CD8-positive, alpha-beta memory T cell (primary cell): Measurements from ENCODE around the gene DEPDC4. TPM values are rescaled to one million over a fixed set of nuclear protein-coding genes. Genes with fewer than 3 reads are reported as not detected.
A peak's percentile ranks its signal among the peaks of the same experiment; 100 is the strongest.
"Not testable (repeated sequence)": the region's sequence is repeated elsewhere in the genome, so short reads cannot be mapped to it uniquely, and the experiment has no call there.

Experiments
- CTCF ChIA-PET: fragments of 350-600 bp; sonication (Branson Sonifier 250); formaldehyde crosslinking; loops from one replicate; lab custom pipeline; 2021; ENCODE audit warnings: antibody characterized with exemption; lab: Charles Lee
- POLR2A ChIA-PET: fragments of 350-600 bp; sonication (Branson Sonifier 250); formaldehyde crosslinking; loops from one replicate; lab custom pipeline; 2021; ENCODE audit warnings: antibody characterized with exemption; lab: Charles Lee
- DNase-seq, 5 donors: peaks; one replicate each; pipeline versions ENCODE4 v3.0.0 to v3.0.0-alpha.2; 2020 to 2022; ENCODE audit warnings: mixed read lengths in 1 of 5
- H3K27ac ChIP-seq: one replicate; pipeline ENCODE4 v1.7.0; 2013; ENCODE audit warnings: low read depth, mild to moderate bottlenecking, low read length, moderate library complexity
- H3K27me3 ChIP-seq: 2 replicates; pipeline ENCODE4 v1.7.0; 2013; ENCODE audit warnings: low read length, mild to moderate bottlenecking; ENCODE audit not compliant: insufficient read depth, poor library complexity, severe bottlenecking
- H3K36me3 ChIP-seq: 2 replicates; pipeline ENCODE4 v1.7.0; 2013; ENCODE audit warnings: mild to moderate bottlenecking, low read length, moderate library complexity; ENCODE audit not compliant: insufficient read depth
- H3K4me1 ChIP-seq: 2 replicates; pipeline ENCODE4 v1.7.0; 2013; ENCODE audit warnings: mild to moderate bottlenecking, low read length, moderate library complexity; ENCODE audit not compliant: insufficient read depth
- H3K4me3 ChIP-seq: 2 replicates; pipeline ENCODE4 v1.7.0; 2013; ENCODE audit warnings: mild to moderate bottlenecking, low read length
- H3K9me3 ChIP-seq: 2 replicates; pipeline ENCODE4 v1.7.0; 2013; ENCODE audit warnings: mild to moderate bottlenecking, low read length
- H3K27ac Mint-ChIP-seq, 8 donors: one replicate each; pipeline ENCODE4 v1.8.0; 2020 to 2021; ENCODE audit warnings: mixed read lengths in 8 of 8, mild to moderate bottlenecking in 6 of 8, inconsistent platforms in 3 of 8, moderate library complexity in 3 of 8
- H3K27me3 Mint-ChIP-seq, 2 donors: one replicate each; pipeline ENCODE4 v1.8.0; 2020 to 2021; ENCODE audit warnings: mixed read lengths in 2 of 2, mild to moderate bottlenecking in 1 of 2, moderate library complexity in 1 of 2
- H3K36me3 Mint-ChIP-seq, 3 donors: one replicate each; pipeline ENCODE4 v1.8.0; 2020 to 2021; ENCODE audit warnings: mixed read lengths in 3 of 3, inconsistent platforms in 1 of 3, mild to moderate bottlenecking in 1 of 3
- H3K4me1 Mint-ChIP-seq, 3 donors: one replicate each; pipeline ENCODE4 v1.8.0; 2020 to 2021; ENCODE audit warnings: mixed read lengths in 3 of 3, inconsistent platforms in 1 of 3, mild to moderate bottlenecking in 1 of 3
- H3K4me3 Mint-ChIP-seq, 7 donors: one replicate each; pipeline ENCODE4 v1.8.0; 2020 to 2021; ENCODE audit warnings: mixed read lengths in 7 of 7, mild to moderate bottlenecking in 6 of 7, moderate library complexity in 4 of 7, inconsistent platforms in 2 of 7
- H3K9me3 Mint-ChIP-seq, 5 donors: one replicate each; pipeline ENCODE4 v1.8.0; 2020 to 2022; ENCODE audit warnings: mixed read lengths in 5 of 5, mild to moderate bottlenecking in 3 of 5, moderate library complexity in 2 of 5, inconsistent platforms in 1 of 5
- polyA plus RNA-seq: library from polyadenylated mRNA; unstranded; fragments of 300-500 nt; fragmentation: Illumina TruSeq; gene quantifications from one replicate; pipeline ENCODE4 v1.2.3, GENCODE V29; 2021
- total RNA-seq, 2 experiments: library from RNA; stranded (reverse); gene quantifications; one replicate each; pipeline ENCODE4 v1.2.3, GENCODE V29; 2021

The DEPDC4 gene
- total and polyA plus RNA-seq, 3 experiments from 2014 or later, result 1.2 to 1.4 TPM; not detected in 1

DNA sequence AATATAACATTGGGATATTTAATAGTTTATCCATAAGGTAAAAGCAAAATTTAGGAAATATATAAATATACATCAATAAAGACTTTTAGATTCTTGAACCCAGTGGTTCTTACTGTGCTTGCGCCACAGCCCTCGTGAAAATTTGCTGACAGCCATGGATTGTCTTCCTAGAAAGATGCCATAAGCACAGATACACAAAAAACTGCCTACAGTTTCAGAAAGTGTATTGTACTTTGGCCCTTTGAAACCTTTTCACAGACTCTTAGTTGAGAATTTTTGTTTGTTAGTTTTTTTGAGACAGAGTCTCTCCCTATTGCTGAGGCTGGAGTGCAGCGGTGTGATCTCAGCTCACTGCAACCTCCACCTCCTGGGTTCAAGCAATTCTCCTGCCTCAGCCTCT lies 28.1 kb downstream of the DEPDC4 start:
- POLR2A ChIA-PET, result no interaction called here
- Histone ChIP-seq H3K27ac (no peak overlapping the region), H3K4me1 (no peaks in the 10 kb centered on the region), H3K27me3 (no peaks in the 10 kb centered on the region), H3K4me3 (no peak overlapping the region), H3K9me3 (no peaks in the 10 kb centered on the region), H3K36me3 (no peaks in the 10 kb centered on the region)
- H3K4me3 Mint-ChIP-seq, result no peak overlapping the region
- no peak overlapping the region for H3K27ac Mint-ChIP-seq
- no peak for DNase-seq
- H3K27me3 Mint-ChIP-seq, result no peaks in the 10 kb centered on the region
- no peaks in the 10 kb centered on the region for H3K4me1 Mint-ChIP-seq
- H3K9me3 Mint-ChIP-seq, result no peaks in the 10 kb centered on the region
- no peaks in the 10 kb centered on the region for H3K36me3 Mint-ChIP-seq
- CTCF ChIA-PET, result interaction anchor here (0.7 kb wide), 1 partner anchor 45 kb away, joined by 3 read pairs; no protein-coding TSS in a partner anchor

- Histone ChIP-seq H3K4me3 (no peak overlapping the region), H3K4me1 (no peaks in the 10 kb centered on the region), H3K9me3 (no peaks in the 10 kb centered on the region), H3K27ac (no peak overlapping the region), H3K36me3 (no peaks in the 10 kb centered on the region), H3K27me3 (no peaks in the 10 kb centered on the region)
- ChIA-PET POLR2A (interaction anchor here (0.7 kb wide), 1 partner anchor 9 kb away, joined by 3 read pairs; no protein-coding TSS in a partner anchor), CTCF (interaction anchor here (0.7 to 1.7 kb wide), 7 partner anchors 9 to 509 kb away, joined by 3 to 8 read pairs (median 4); no protein-coding TSS in a partner anchor)
- no peak overlapping the region for H3K4me3 Mint-ChIP-seq
- no peaks in the 10 kb centered on the region for H3K4me1 Mint-ChIP-seq
- no peaks in the 10 kb centered on the region for H3K27me3 Mint-ChIP-seq
- no peak overlapping the region for H3K27ac Mint-ChIP-seq
- DNase-seq, result peak in 1 of 5 donors; percentile 7
- H3K9me3 Mint-ChIP-seq, result no peaks in the 10 kb centered on the region
- H3K36me3 Mint-ChIP-seq, result no peaks in the 10 kb centered on the region
These were observed 32.1 kb downstream of the DEPDC4 start for GRCh38 chr12:100234591-100235304.

- Mint-ChIP-seq H3K9me3 (no peaks in the 10 kb centered on the region), H3K4me3 (no peak overlapping the region), H3K4me1 (no peaks in the 10 kb centered on the region), H3K27ac (no peak overlapping the region), H3K36me3 (no peaks in the 10 kb centered on the region), H3K27me3 (no peaks in the 10 kb centered on the region)
- Histone ChIP-seq H3K4me1 (no peaks in the 10 kb centered on the region), H3K4me3 (no peak overlapping the region), H3K9me3 (no peaks in the 10 kb centered on the region), H3K36me3 (no peaks in the 10 kb centered on the region), H3K27me3 (no peaks in the 10 kb centered on the region), H3K27ac (no peak overlapping the region)
- DNase-seq, result no peak
- CTCF ChIA-PET, result interaction anchor here (0.9 to 1.3 kb wide), 4 partner anchors 8 to 507 kb away, joined by 3 to 5 read pairs (median 4); no protein-coding TSS in a partner anchor
- POLR2A ChIA-PET, result no interaction called here
These were observed 32.7 kb downstream of the DEPDC4 start for GRCh38 chr12:100234166-100234565.

DNA sequence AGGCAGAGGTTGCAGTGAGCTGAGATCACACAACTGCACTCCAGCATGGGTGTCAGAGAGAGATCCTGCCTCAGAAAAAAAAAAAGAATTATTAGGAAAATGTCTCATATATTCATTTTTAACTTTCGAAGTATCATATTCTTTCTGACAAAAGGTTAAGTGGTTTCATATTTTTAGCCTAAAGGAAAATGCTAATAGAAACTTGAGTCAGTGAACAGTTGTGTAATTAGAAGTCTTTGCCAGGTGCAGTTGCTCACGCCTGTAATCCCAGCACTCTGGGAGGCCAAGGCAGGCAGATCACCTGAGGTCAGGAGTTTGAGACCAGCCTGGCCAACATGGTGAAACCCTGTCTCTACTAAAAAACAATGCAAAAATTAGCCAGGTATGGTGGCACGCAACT lies 35.0 kb downstream of the DEPDC4 start:
- H3K27ac ChIP-seq, DNase-seq, H3K27me3 Mint-ChIP-seq, H3K4me3 ChIP-seq, H3K9me3 Mint-ChIP-seq, H3K27me3 ChIP-seq, H3K9me3 ChIP-seq, H3K4me1 Mint-ChIP-seq, H3K27ac Mint-ChIP-seq, H3K4me3 Mint-ChIP-seq, H3K36me3 Mint-ChIP-seq, POLR2A ChIA-PET, CTCF ChIA-PET, H3K36me3 ChIP-seq, H3K4me1 ChIP-seq: not testable (repeated sequence)

DNA sequence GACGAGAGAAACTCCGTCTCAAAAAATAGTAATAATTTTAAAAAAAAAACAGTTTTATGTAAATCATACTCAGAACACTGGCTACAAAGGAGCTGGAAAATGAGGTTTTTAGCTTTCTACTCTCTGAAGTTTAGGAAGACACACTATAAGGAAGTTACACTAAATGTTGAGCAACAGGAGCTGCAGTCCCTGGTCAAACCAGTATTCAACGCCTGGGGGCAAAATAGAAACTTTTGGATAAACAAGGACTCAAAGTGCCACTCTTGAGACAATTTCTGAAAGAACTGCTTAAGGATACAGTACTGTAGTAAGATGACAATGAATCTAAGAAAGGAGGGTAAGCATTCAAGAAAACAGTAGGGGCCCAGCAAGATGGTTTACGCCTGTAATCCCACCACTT lies 37.0 kb downstream of the DEPDC4 start:
- Histone ChIP-seq H3K9me3 (no peaks in the 10 kb centered on the region), H3K36me3 (no peaks in the 10 kb centered on the region), H3K4me3 (no peak overlapping the region), H3K27ac (no peak overlapping the region), H3K4me1 (no peaks in the 10 kb centered on the region), H3K27me3 (no peaks in the 10 kb centered on the region)
- Mint-ChIP-seq H3K4me3 (no peak overlapping the region), H3K4me1 (peaks cover 0 to 2% (median 0%) of the 10 kb centered on the region in 3 donors), H3K27me3 (peaks cover 0 to 1% of the 10 kb centered on the region in 2 donors), H3K36me3 (peaks cover 0 to 15% (median 3%) of the 10 kb centered on the region in 3 donors), H3K9me3 (no peaks in the 10 kb centered on the region), H3K27ac (peak overlapping the region in 2 of 8 donors; percentile 6 to 58)
- ChIA-PET POLR2A (no interaction called here), CTCF (interaction anchor here (1.0 kb wide), 1 partner anchor 14 kb away, joined by 3 read pairs; no protein-coding TSS in a partner anchor)
- DNase-seq, result no peak

DNA sequence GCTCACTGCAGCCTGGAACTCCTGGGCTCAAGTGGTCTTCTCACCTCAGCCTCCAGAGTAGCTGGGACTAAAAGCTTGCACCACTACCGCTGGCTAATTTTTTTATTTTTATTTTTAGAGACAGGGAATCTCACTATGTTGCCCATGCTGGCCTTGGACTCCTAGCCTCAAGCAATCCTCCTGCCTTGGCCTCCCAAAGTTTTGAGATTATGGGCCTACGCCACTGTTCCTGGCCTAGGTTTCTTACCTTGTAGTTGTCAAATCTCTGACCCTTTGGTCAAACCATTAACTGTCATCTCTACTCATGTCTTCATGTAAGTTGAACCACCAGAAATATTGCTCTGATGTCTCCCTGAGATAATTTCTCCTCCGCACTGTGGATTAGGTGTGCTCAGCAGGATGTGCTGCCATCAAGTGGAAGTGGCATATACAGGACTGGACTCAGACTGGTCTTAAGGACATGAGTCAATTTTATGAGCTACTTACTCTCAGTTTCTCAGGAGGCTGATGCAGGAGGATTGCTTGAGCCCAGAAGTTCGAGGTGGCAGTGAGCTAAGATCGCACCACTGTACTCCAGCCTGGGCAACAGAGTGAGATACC lies 37.7 kb downstream of the DEPDC4 start:
- Histone ChIP-seq H3K4me1 (no peaks in the 10 kb centered on the region), H3K27ac (no peak overlapping the region), H3K9me3 (no peaks in the 10 kb centered on the region), H3K4me3 (no peak overlapping the region), H3K36me3 (no peaks in the 10 kb centered on the region), H3K27me3 (no peaks in the 10 kb centered on the region)
- peaks cover 0 to 21% (median 4%) of the 10 kb centered on the region in 3 donors for H3K36me3 Mint-ChIP-seq
- ChIA-PET CTCF (interaction anchor here (1.0 kb wide), 1 partner anchor 13 kb away, joined by 3 read pairs; no protein-coding TSS in a partner anchor), POLR2A (no interaction called here)
- H3K4me1 Mint-ChIP-seq, result peaks cover 0 to 2% (median 0%) of the 10 kb centered on the region in 3 donors
- H3K27me3 Mint-ChIP-seq, result peaks cover 0 to 1% of the 10 kb centered on the region in 2 donors
- peak overlapping the region in 3 of 8 donors; percentile 42 to 57 (median 51) for H3K27ac Mint-ChIP-seq
- no peak overlapping the region for H3K4me3 Mint-ChIP-seq
- no peaks in the 10 kb centered on the region for H3K9me3 Mint-ChIP-seq
- DNase-seq, result no peak

- Histone ChIP-seq H3K4me3 (no peak overlapping the region), H3K36me3 (peaks cover 10% of the 10 kb centered on the region)
- POLR2A ChIA-PET, result no interaction called here
These were observed 41.4 kb downstream of the DEPDC4 start for GRCh38 chr12:100225491-100225890.

GRCh38 chr12:100222173-100222572 lies 44.7 kb downstream of the DEPDC4 start:
- Mint-ChIP-seq H3K27ac (peak overlapping the region in 1 of 8 donors; percentile 54), H3K36me3 (peaks cover 4 to 76% (median 14%) of the 10 kb centered on the region in 3 donors)
- H3K9me3 Mint-ChIP-seq, H3K27me3 Mint-ChIP-seq, CTCF ChIA-PET, H3K27me3 ChIP-seq, H3K27ac ChIP-seq, DNase-seq, H3K9me3 ChIP-seq, H3K4me1 Mint-ChIP-seq, H3K4me3 ChIP-seq, POLR2A ChIA-PET, H3K4me3 Mint-ChIP-seq, H3K4me1 ChIP-seq: not testable (repeated sequence)
- H3K36me3 ChIP-seq, result peaks cover 23% of the 10 kb centered on the region

More at GRCh38 chr12:100225491-100225890, 41.4 kb downstream of the DEPDC4 start:
- no peaks in the 10 kb centered on the region for H3K27me3 ChIP-seq
- Mint-ChIP-seq H3K4me1 (peaks cover 0 to 2% (median 0%) of the 10 kb centered on the region in 3 donors), H3K9me3 (no peaks in the 10 kb centered on the region), H3K36me3 (peaks cover 4 to 48% (median 14%) of the 10 kb centered on the region in 3 donors), H3K27ac (no peak overlapping the region), H3K4me3 (no peak overlapping the region), H3K27me3 (peaks cover 0 to 1% of the 10 kb centered on the region in 2 donors)
- H3K27ac ChIP-seq, result no peak overlapping the region
- no peaks in the 10 kb centered on the region for H3K9me3 ChIP-seq
- no peaks in the 10 kb centered on the region for H3K4me1 ChIP-seq
- CTCF ChIA-PET, result interaction anchor here (1.4 to 2.0 kb wide), 2 partner anchors 9 kb away, joined by 5 to 8 read pairs; no protein-coding TSS in a partner anchor
- no peak for DNase-seq
